ENCODE measurements around the gene MSL1.

MSL1 gene
- 143 reads per million, percentile 88 among the genes with 10 or more reads in this experiment for total RNA-seq

GRCh38 chr17:40121181-40122135 is at the start of gene MSL1:
Gene MSL1 (plus strand): TSS chr17:40121971. CDS start chr17:40122613, 642 bp downstream.
- peak; percentile 82 for DNase-seq

GRCh38 chr17:40072040-40072734 is 49.6 kb upstream of the MSL1 start:
- no peak for DNase-seq

GRCh38 chr17:40072735-40073346 is 48.9 kb upstream of the MSL1 start:
- no peak for DNase-seq

- DNase-seq, result no peak
These were observed 48.2 kb upstream of the MSL1 start for GRCh38 chr17:40073454-40074174.

GRCh38 chr17:40074175-40074512 is 47.6 kb upstream of the MSL1 start:
- no peak for DNase-seq

GRCh38 chr17:40074871-40075200 is 46.9 kb upstream of the MSL1 start:
- DNase-seq, result no peak

GRCh38 chr17:40075201-40075941 is 46.4 kb upstream of the MSL1 start:
- DNase-seq, result peak; percentile 61

- DNase-seq, result no peak
These were observed 45.8 kb upstream of the MSL1 start for GRCh38 chr17:40075942-40076498.

GRCh38 chr17:40076591-40076990 is 45.2 kb upstream of the MSL1 start:
- DNase-seq, result no peak

- no peak for DNase-seq
These were observed 42.2 kb upstream of the MSL1 start for GRCh38 chr17:40079545-40079944.

GRCh38 chr17:40084477-40084876 is 37.3 kb upstream of the MSL1 start:
- no peak for DNase-seq

- peak; percentile 55 for DNase-seq
These were observed 35.4 kb upstream of the MSL1 start for GRCh38 chr17:40086150-40087044.

GRCh38 chr17:40087049-40087794 is 34.5 kb upstream of the MSL1 start:
- DNase-seq, result no peak

GRCh38 chr17:40087903-40088718 is 33.7 kb upstream of the MSL1 start:
- DNase-seq, result no peak

- DNase-seq, result no peak
These were observed 32.5 kb upstream of the MSL1 start for GRCh38 chr17:40089077-40089895.

GRCh38 chr17:40090237-40091119 is 31.3 kb upstream of the MSL1 start:
- no peak for DNase-seq
